Thymus (tissue), 11 donors: ENCODE data around the gene DCHS2. TPM values are rescaled to one million over a fixed set of nuclear protein-coding genes. Genes with fewer than 3 reads are reported as not detected.
"Not testable (repeated sequence)": the region's sequence is repeated elsewhere in the genome, so short reads cannot be mapped to it uniquely, and the experiment has no call there.

ENCODE experiments used
- DNase-seq, 9 donors: peaks; one replicate each; pipeline ENCODE4 v3.0.0-alpha.2; 2013; ENCODE audit warnings: low spot score in 9 of 9, low read depth in 6 of 9, missing footprints in 1 of 9
- H3K27ac ChIP-seq, 2 donors: one replicate each; pipeline ENCODE4 v1.5.1; 2013; ENCODE audit warnings: control low read depth in 1 of 2, low read depth in 1 of 2, low read length in 1 of 2, mild to moderate bottlenecking in 1 of 2, moderate library complexity in 1 of 2
- H3K27me3 ChIP-seq, 2 donors: one replicate each; pipeline ENCODE4 v1.5.1; 2013; ENCODE audit warnings: low read length in 1 of 2; ENCODE audit not compliant: control insufficient read depth in 2 of 2, insufficient read depth in 1 of 2
- H3K36me3 ChIP-seq, 2 donors: one replicate each; pipeline ENCODE4 v1.5.1; 2013; ENCODE audit warnings: low read length in 1 of 2, mild to moderate bottlenecking in 1 of 2, moderate library complexity in 1 of 2; ENCODE audit not compliant: control insufficient read depth in 2 of 2, insufficient read depth in 2 of 2
- H3K4me1 ChIP-seq, 2 donors: one replicate each; pipeline ENCODE4 v1.5.1; 2013; ENCODE audit warnings: low read length in 2 of 2; ENCODE audit not compliant: control insufficient read depth in 2 of 2, insufficient read depth in 2 of 2
- H3K4me3 ChIP-seq, 2 donors: one replicate each; pipeline ENCODE4 v1.5.1; 2013; ENCODE audit warnings: low read length in 2 of 2, control low read depth in 1 of 2, mild to moderate bottlenecking in 1 of 2
- H3K9me3 ChIP-seq, 2 donors: one replicate each; pipeline ENCODE4 v1.5.1; 2013; ENCODE audit warnings: low read length in 1 of 2, mild to moderate bottlenecking in 1 of 2; ENCODE audit not compliant: control insufficient read depth in 2 of 2, insufficient read depth in 1 of 2
- WGBS: extraction: QIAGEN DNeasy Blood & Tissue Kit; methylation state at CpG from one replicate; pipeline ENCODE4 v1.1.7; 2013; 5-methylcytosine and 5-hydroxymethylcytosine counted together
- polyA plus RNA-seq: library from polyadenylated mRNA; stranded (reverse); fragments of 200-250 nt; gene quantifications from one replicate; pipeline ENCODE4 v1.2.3, GENCODE V29; 2013
- total RNA-seq: library from RNA; stranded (reverse); fragments of 120-200 nt; gene quantifications from one replicate; pipeline ENCODE4 v1.2.4, GENCODE V29; 2013
- donor health status: healthy.

DCHS2 gene
- total and polyA plus RNA-seq, 2 donors = 0.07 to 0.19 TPM

- 87% methylated on average over 2 of the region's 2 CpGs for WGBS
- Histone ChIP-seq H3K27ac (no peak overlapping the region), H3K36me3 (no peaks in the 10 kb centered on the region), H3K4me1 (no peaks in the 10 kb centered on the region), H3K9me3 (no peaks in the 10 kb centered on the region), H3K4me3 (no peak overlapping the region), H3K27me3 (no peaks in the 10 kb centered on the region)
- no peak for DNase-seq
These were observed 261.5 kb downstream of the DCHS2 start for GRCh38 chr4:154230091-154230490.

GRCh38 chr4:154222875-154223274 lies 268.7 kb downstream of the DCHS2 start:
- H3K27ac ChIP-seq = no peak overlapping the region

GRCh38 chr4:154218051-154218450 lies 273.5 kb downstream of the DCHS2 start:
- H3K27me3 ChIP-seq = no peaks in the 10 kb centered on the region
- no peak for DNase-seq
- H3K4me3 ChIP-seq = no peak overlapping the region
- no peak overlapping the region for H3K27ac ChIP-seq
- no peaks in the 10 kb centered on the region for H3K36me3 ChIP-seq
- peaks cover 0 to 3% of the 10 kb centered on the region in 2 donors for H3K9me3 ChIP-seq
- no peaks in the 10 kb centered on the region for H3K4me1 ChIP-seq

More at GRCh38 chr4:154222875-154223274, 268.7 kb downstream of the DCHS2 start:
- H3K4me3 ChIP-seq = no peak overlapping the region
- H3K4me1 ChIP-seq = no peaks in the 10 kb centered on the region
- H3K36me3 ChIP-seq = no peaks in the 10 kb centered on the region
- H3K27me3 ChIP-seq = no peaks in the 10 kb centered on the region
- H3K9me3 ChIP-seq = peaks cover 0 to 3% of the 10 kb centered on the region in 2 donors
- no peak for DNase-seq

GRCh38 chr4:154217384-154217783 lies 274.2 kb downstream of the DCHS2 start:
- 86% methylated on average over 13 of the region's 13 CpGs for WGBS
- H3K4me1 ChIP-seq, DNase-seq, H3K27me3 ChIP-seq, H3K4me3 ChIP-seq, H3K36me3 ChIP-seq, H3K9me3 ChIP-seq, H3K27ac ChIP-seq: not testable (repeated sequence)

- 92% methylated on average over 1 of the region's 1 CpG for WGBS
- DNase-seq = no peak
- H3K27me3 ChIP-seq = no peaks in the 10 kb centered on the region
- H3K9me3 ChIP-seq = no peaks in the 10 kb centered on the region
- H3K4me3 ChIP-seq = no peak overlapping the region
- H3K27ac ChIP-seq = no peak overlapping the region
- no peaks in the 10 kb centered on the region for H3K36me3 ChIP-seq
- H3K4me1 ChIP-seq = no peaks in the 10 kb centered on the region
These were observed 280.1 kb downstream of the DCHS2 start for GRCh38 chr4:154211506-154211905.

- no peak overlapping the region for H3K4me3 ChIP-seq
- DNase-seq = no peak
- H3K27ac ChIP-seq = no peak overlapping the region
- H3K9me3 ChIP-seq = no peaks in the 10 kb centered on the region
- WGBS = 79% methylated on average over 5 of the region's 5 CpGs
- no peaks in the 10 kb centered on the region for H3K36me3 ChIP-seq
- H3K4me1 ChIP-seq = no peaks in the 10 kb centered on the region
- H3K27me3 ChIP-seq = no peaks in the 10 kb centered on the region
These were observed 283.2 kb downstream of the DCHS2 start for GRCh38 chr4:154208424-154208823.

GRCh38 chr4:154205471-154205870 lies 286.1 kb downstream of the DCHS2 start:
- Histone ChIP-seq H3K4me1 (no peaks in the 10 kb centered on the region), H3K36me3 (no peaks in the 10 kb centered on the region), H3K9me3 (no peaks in the 10 kb centered on the region), H3K27ac (no peak overlapping the region), H3K27me3 (no peaks in the 10 kb centered on the region), H3K4me3 (no peak overlapping the region)
- no peak for DNase-seq
- 79% methylated on average over 3 of the region's 3 CpGs for WGBS

GRCh38 chr4:154194649-154195048 lies 296.9 kb downstream of the DCHS2 start:
- H3K36me3 ChIP-seq = no peaks in the 10 kb centered on the region
- no peak for DNase-seq
- H3K9me3 ChIP-seq = no peaks in the 10 kb centered on the region
- no peaks in the 10 kb centered on the region for H3K27me3 ChIP-seq
- no peak overlapping the region for H3K27ac ChIP-seq
- no peak overlapping the region for H3K4me3 ChIP-seq
- no peaks in the 10 kb centered on the region for H3K4me1 ChIP-seq

- Histone ChIP-seq H3K9me3 (no peaks in the 10 kb centered on the region), H3K27ac (no peak overlapping the region), H3K4me1 (no peaks in the 10 kb centered on the region), H3K4me3 (no peak overlapping the region), H3K27me3 (no peaks in the 10 kb centered on the region), H3K36me3 (no peaks in the 10 kb centered on the region)
- no peak for DNase-seq
- WGBS = 98% methylated on average over 8 of the region's 8 CpGs
These were observed 299.0 kb downstream of the DCHS2 start for GRCh38 chr4:154192585-154192984.

- 94% methylated on average over 4 of the region's 4 CpGs for WGBS
- Histone ChIP-seq H3K27ac (no peak overlapping the region), H3K36me3 (no peaks in the 10 kb centered on the region), H3K9me3 (no peaks in the 10 kb centered on the region), H3K4me3 (no peak overlapping the region), H3K27me3 (no peaks in the 10 kb centered on the region), H3K4me1 (no peaks in the 10 kb centered on the region)
- no peak for DNase-seq
These were observed 302.3 kb downstream of the DCHS2 start for GRCh38 chr4:154189346-154189745.
